Gastrocnemius medialis (tissue), 4 donors: Measurements from ENCODE around the gene SLC6A4. TPM values are rescaled to one million over a fixed set of nuclear protein-coding genes. Genes with fewer than 3 reads are reported as not detected.

Experiments
- ATAC-seq, 2 donors: fragments of 150-250 bp; one replicate each; pipeline ENCODE4 v1.9.1; 2016
- DNase-seq, 2 donors: peaks; one replicate each; pipeline ENCODE4 v3.0.0-alpha.2; 2019
- H3K27ac ChIP-seq, 4 donors: fragments of 200-600 bp; sonication (generic); 1 replicate in 1 of 4; 2 replicates in 3 of 4; pipeline ENCODE4 v1.5.1; 2016 to 2018; ENCODE audit warnings: mild to moderate bottlenecking in 2 of 4, moderate library complexity in 1 of 4
- H3K27me3 ChIP-seq, 3 donors: fragments of 200-600 bp; sonication (generic) in 2 of 3; 1 replicate in 1 of 3; 2 replicates in 2 of 3; pipeline versions ENCODE4 v1.5.1 to v1.6.0; 2016 to 2019; ENCODE audit warnings: mild to moderate bottlenecking in 1 of 3, moderate library complexity in 1 of 3
- H3K36me3 ChIP-seq, 2 donors: fragments of 200-600 bp; sonication (generic) in 1 of 2; one replicate each; pipeline ENCODE4 v1.5.1; 2017 to 2018
- H3K4me1 ChIP-seq, 2 donors: fragments of 200-600 bp; sonication (generic) in 1 of 2; one replicate each; pipeline ENCODE4 v1.5.1; 2016 to 2017; ENCODE audit warnings: mild to moderate bottlenecking in 2 of 2
- H3K4me3 ChIP-seq, 4 donors: fragments of 200-600 bp; sonication (generic) in 3 of 4; 1 replicate in 1 of 4; 2 replicates in 3 of 4; pipeline ENCODE4 v1.5.1; 2016 to 2019; ENCODE audit warnings: mild to moderate bottlenecking in 2 of 4
- H3K9me3 ChIP-seq, 3 donors: fragments of 200-600 bp; sonication (generic) in 2 of 3; 1 replicate in 1 of 3; 2 replicates in 2 of 3; pipeline ENCODE4 v1.5.1; 2016 to 2019
- POLR2A ChIP-seq, 2 donors: fragments of 450-650 bp; IDR thresholded peaks; one replicate each; pipeline ENCODE4 v1.6.1; 2017; ENCODE audit warnings: antibody characterized with exemption in 2 of 2, mild to moderate bottlenecking in 2 of 2, moderate library complexity in 2 of 2
- in situ Hi-C, 4 donors: fragments of 200-750 bp; cut with MboI; loops; one replicate each; pipeline versions ENCODE4 v1.15.0 to v1.8.0; 2017; ENCODE audit warnings: low sequenced_read_pairs in 4 of 4
- intact Hi-C: fragments of 100-400 bp; cut with DNase I; formaldehyde crosslinking; loops from one replicate; pipeline ENCODE4 v1.15.1; 2023; ENCODE audit warnings: low total_unique reads
- total RNA-seq, 4 donors: library from RNA; depleted of rRNA; stranded (reverse); fragments of >200 nt; gene quantifications; one replicate each; pipeline versions ENCODE4 v1.1.0 to v1.2.3, GENCODE V29; 2016
- TF ChIP-seq, protein P1 (sequence below), 5 experiments: fragments of 450-650 bp in 3 of 5; fragments of 200-600 bp in 2 of 5; sonication (generic) in 2 of 5; IDR thresholded peaks in 4 of 5; conservative IDR thresholded peaks in 1 of 5; 1 replicate in 4 of 5; 2 replicates in 1 of 5; pipeline ENCODE4 v1.5.1; 2016 to 2019; ENCODE audit warnings: antibody characterized with exemption in 5 of 5, mild to moderate bottlenecking in 3 of 5, moderate library complexity in 3 of 5

SLC6A4 gene
- total RNA-seq, 4 donors from 2014 or later, result 0.35 to 0.46 TPM; not detected in 2

DNA sequence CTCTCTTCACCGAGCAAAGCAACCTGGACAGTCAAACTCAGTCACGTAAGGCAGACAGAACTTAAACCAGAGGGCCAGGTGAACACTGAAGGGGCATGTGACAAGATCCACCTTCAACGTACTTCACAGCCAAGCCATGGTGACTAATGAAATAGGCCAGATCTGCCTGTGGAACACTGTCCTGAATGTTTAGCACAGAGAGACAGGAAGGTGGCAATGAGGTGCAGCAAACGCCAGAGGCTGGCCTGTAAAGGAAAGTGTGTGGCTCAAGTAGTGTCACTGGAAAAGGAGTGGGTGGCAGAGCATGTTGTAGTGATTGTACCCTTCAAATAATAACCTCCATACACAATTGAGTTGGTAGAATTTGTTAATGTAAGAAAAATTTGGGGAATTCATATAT lies 38.1 kb downstream of the SLC6A4 start:
- H3K36me3 ChIP-seq, result no peaks in the 10 kb centered on the region
- TF ChIP-seq POLR2A (IDR thresholded peaks at IDR 0.05), result no peak
- TF ChIP-seq, protein P1, sequence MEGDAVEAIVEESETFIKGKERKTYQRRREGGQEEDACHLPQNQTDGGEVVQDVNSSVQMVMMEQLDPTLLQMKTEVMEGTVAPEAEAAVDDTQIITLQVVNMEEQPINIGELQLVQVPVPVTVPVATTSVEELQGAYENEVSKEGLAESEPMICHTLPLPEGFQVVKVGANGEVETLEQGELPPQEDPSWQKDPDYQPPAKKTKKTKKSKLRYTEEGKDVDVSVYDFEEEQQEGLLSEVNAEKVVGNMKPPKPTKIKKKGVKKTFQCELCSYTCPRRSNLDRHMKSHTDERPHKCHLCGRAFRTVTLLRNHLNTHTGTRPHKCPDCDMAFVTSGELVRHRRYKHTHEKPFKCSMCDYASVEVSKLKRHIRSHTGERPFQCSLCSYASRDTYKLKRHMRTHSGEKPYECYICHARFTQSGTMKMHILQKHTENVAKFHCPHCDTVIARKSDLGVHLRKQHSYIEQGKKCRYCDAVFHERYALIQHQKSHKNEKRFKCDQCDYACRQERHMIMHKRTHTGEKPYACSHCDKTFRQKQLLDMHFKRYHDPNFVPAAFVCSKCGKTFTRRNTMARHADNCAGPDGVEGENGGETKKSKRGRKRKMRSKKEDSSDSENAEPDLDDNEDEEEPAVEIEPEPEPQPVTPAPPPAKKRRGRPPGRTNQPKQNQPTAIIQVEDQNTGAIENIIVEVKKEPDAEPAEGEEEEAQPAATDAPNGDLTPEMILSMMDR (IDR thresholded peaks at IDR 0.05 in 4 of 5, conservative IDR thresholded peaks at IDR 0.05 in 1 of 5), result no peak
- H3K9me3 ChIP-seq, result no peaks in the 10 kb centered on the region
- peaks cover 0 to 5% (median 0%) of the 10 kb centered on the region in 3 donors for H3K27me3 ChIP-seq
- H3K27ac ChIP-seq, result no peak overlapping the region
- DNase-seq (no peak), ATAC-seq (no peak)
- intact Hi-C loops (no loop called here), in situ Hi-C loops (no loop called here)
- H3K4me1 ChIP-seq, result no peaks in the 10 kb centered on the region
- H3K4me3 ChIP-seq, result no peak overlapping the region

DNA sequence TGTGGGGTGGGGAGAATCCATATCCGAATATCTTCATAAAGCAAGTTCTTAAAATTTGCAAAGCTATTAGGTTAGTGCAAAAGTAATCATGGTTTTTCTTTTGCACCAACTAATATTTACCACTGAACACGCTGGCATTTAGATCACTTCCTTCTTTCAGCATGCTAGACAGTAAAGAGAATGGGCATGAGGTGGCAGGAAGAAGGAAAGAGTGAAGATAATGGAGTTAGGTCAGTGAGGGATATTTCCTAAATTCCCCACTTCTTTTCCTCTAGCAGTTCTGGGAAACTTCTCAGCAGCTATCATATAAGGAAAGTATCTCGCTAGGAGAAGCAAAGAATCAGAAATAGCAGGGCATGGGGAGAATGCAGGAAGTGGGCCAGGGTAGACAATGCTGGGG lies 39.0 kb downstream of the SLC6A4 start:
- no peaks in the 10 kb centered on the region for H3K4me1 ChIP-seq
- TF ChIP-seq, protein P1 (IDR thresholded peaks at IDR 0.05 in 4 of 5, conservative IDR thresholded peaks at IDR 0.05 in 1 of 5), result no peak
- no peak for TF ChIP-seq POLR2A (IDR thresholded peaks at IDR 0.05)
- no peak overlapping the region for H3K4me3 ChIP-seq
- in situ Hi-C loops (no loop called here), intact Hi-C loops (no loop called here)
- ATAC-seq (no peak), DNase-seq (no peak)
- no peaks in the 10 kb centered on the region for H3K9me3 ChIP-seq
- H3K27ac ChIP-seq, result no peak overlapping the region
- H3K36me3 ChIP-seq, result no peaks in the 10 kb centered on the region
- no peaks in the 10 kb centered on the region for H3K27me3 ChIP-seq

- H3K4me3 ChIP-seq, result no peak overlapping the region
- TF ChIP-seq, protein P1 (IDR thresholded peaks at IDR 0.05 in 4 of 5, conservative IDR thresholded peaks at IDR 0.05 in 1 of 5), result no peak
- no peak for TF ChIP-seq POLR2A (IDR thresholded peaks at IDR 0.05)
- peaks cover 0 to 14% of the 10 kb centered on the region in 2 donors for H3K36me3 ChIP-seq
- DNase-seq (no peak), ATAC-seq (no peak)
- H3K4me1 ChIP-seq, result no peaks in the 10 kb centered on the region
- no peaks in the 10 kb centered on the region for H3K27me3 ChIP-seq
- in situ Hi-C loops (no loop called here), intact Hi-C loops (no loop called here)
- no peak overlapping the region for H3K27ac ChIP-seq
- no peaks in the 10 kb centered on the region for H3K9me3 ChIP-seq
Measured at GRCh38 chr17:30191072-30191471, 44.4 kb downstream of the SLC6A4 start.

DNA sequence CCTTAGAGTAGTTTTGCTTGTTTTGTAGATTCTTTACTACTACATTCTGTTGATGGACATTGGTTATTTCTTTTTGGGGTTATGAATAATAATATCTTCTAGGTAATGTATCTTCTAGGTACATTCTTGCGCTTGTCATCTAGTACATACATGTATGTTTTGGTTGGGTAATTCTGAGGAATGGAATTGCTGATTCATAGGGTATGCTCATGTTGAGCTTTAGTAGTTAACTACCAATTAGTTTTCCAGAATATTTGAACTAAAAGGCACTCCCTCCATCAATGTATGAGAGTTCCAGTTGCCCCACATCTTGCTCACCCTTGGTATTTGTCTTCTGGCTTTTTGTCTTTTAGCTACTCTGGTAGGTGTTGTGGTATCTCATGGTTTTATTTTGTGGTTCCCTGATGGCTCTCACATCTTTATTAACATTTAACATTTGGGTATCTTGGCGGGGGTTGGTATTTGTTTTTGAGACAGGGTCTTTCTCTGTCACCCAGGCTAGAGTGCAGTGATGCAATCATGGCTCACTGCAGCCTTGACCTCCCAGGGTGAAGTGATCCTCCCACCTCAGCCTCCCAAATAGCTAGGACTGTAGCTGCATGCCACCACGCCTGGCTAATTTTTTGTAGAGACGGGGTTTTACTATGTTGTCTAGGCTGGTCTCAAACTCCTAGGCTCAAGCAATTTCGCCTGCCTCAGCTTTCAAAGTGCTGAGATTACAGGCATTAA lies 47.1 kb downstream of the SLC6A4 start:
- no peak for ATAC-seq

More for the DNA sequence above, 47.1 kb downstream of the SLC6A4 start:
- Histone ChIP-seq H3K4me3 (no peak overlapping the region), H3K27ac (no peak overlapping the region), H3K4me1 (no peaks in the 10 kb centered on the region), H3K27me3 (no peaks in the 10 kb centered on the region), H3K36me3 (peaks cover 2 to 39% of the 10 kb centered on the region in 2 donors), H3K9me3 (no peaks in the 10 kb centered on the region)
- no peak for TF ChIP-seq POLR2A (IDR thresholded peaks at IDR 0.05)
- TF ChIP-seq, protein P1 (IDR thresholded peaks at IDR 0.05 in 4 of 5, conservative IDR thresholded peaks at IDR 0.05 in 1 of 5), result no peak
- in situ Hi-C loops (no loop called here), intact Hi-C loops (no loop called here)
- DNase-seq, result no peak
